ENCODE results near the gene PHF21A.
"Not testable (repeated sequence)": the region's sequence is repeated elsewhere in the genome, so short reads cannot be mapped to it uniquely, and the experiment has no call there.

Gene PHF21A

GRCh38 chr11:45918962-45919675 is 202.1 kb downstream of the PHF21A start:
- DNase-seq: no peak

- DNase-seq: peak; percentile 80
Measured at GRCh38 chr11:45918331-45918941, 202.8 kb downstream of the PHF21A start.

DNA sequence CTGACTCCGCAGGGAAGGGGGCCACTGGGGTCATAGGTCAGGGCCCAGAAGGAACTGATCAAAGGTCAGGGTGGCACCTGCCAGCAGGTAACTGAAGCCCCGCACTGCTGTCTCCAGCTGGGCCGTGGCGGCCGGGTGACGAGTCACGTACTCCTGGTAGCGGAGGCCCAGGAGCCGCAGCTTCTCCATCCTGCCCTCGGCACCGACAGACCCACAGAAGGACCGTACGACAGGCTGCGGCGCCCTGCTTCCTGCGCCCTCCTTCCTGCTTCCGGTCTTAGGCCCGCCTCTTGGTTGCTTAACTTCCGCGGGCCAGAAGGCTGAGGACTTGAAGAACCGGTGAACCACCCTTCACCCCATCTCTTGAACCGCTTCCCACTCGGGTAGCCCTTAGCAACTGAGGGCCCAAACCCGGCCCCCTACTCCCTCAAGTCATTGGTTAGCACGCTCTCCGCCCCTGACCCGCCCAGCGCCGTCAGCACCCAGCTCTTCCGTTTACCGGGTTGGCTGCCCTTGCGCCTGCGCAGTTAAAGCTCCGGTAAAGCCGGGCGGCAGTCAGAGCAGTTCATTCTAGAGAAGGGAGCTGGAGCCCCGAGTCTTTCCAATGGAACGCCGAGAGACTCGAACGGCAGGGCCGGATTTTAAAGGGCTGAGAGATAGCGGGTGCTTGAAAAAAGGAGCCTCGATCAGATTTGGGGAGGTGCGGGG is 203.5 kb downstream of the PHF21A start, which contains the start of gene PEX16:
TSS of gene PEX16 (minus strand) at position 255 of the 708 bp plus-strand sequence. CDS start at position 189, 66 bp downstream.
- peak; percentile 98 for DNase-seq

DNA sequence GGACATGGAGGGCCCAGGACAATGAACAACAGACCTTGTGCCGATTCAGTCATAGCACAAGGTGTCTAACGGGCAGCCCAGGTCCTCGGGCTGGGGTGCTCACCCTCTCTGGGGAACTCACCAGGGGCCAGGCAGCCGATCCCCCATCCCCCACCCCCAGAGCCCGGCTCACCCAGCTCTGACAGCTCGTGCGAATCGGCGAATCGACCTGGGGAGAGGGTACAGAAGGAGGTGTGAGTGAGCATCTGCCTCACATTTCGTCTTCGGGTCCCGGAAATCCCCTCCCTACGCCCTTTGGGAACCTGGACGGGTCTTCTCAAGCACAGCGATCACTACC is 204.0 kb downstream of the PHF21A start:
- DNase-seq: no peak

- DNase-seq: no peak
Measured at GRCh38 chr11:45915446-45915845, 205.8 kb downstream of the PHF21A start.

GRCh38 chr11:45913942-45914635 is 207.2 kb downstream of the PHF21A start:
- DNase-seq: no peak

- no peak for DNase-seq
Measured at GRCh38 chr11:45913514-45913913, 207.7 kb downstream of the PHF21A start.

DNA sequence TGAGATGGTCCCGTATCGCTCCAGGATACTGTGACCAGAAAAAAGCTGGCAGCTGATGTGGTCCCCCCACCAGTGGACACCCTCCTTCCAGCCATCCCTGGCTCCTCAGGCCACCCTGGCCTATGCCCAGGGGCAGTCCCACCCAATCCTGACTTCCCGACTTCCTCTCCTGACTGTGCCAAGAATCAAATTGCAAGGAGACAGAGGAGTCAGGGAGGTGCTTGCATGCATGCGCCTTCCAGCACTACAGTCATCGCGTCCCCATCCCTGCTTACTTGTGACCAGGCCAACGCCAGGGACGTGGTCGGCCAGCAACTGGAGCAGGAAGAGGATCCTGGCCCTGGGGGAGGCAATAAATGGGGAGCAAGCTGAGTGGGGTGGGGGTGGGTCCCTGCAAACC is 210.6 kb downstream of the PHF21A start:
- no peak for DNase-seq

GRCh38 chr11:45909594-45910475 is 211.4 kb downstream of the PHF21A start:
- no peak for DNase-seq

GRCh38 chr11:45907911-45908370 is 213.3 kb downstream of the PHF21A start:
- DNase-seq: peak; percentile 40

DNA sequence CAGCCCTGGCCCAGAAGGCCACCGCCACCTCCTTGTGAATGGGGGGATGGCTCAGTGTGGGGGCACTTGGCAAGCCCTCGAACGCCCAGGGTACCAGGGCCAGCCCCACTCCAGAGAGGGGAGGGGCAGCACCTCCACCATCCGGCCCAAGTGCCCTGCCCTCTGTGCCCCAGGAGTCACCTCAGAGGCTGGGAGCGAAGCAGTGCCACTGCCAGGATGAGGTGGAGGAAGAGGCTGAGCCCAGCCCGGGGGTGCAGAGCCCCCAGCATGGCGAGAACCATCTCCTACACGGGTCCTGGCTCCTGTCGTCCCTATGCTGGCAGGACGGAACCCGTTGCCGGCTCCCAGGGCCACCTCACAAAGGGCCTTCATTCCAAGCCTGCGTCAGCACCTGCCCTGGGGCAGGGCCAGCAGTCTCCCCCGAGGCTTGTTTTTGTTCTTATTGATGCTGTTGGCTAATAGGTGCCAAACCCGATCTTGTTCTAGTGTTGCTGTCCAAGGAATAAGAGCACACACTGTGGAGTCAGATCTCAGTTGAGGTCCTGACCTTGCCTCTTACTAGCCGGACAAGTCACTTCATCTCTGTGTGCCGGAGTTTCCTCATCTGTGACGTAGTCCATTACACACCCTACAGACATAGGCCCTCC is 214.2 kb downstream of the PHF21A start, which contains the start of gene FREY1:
TSS of gene FREY1 (minus strand) at position 307 of the 647 bp plus-strand sequence. CDS start at position 281, 26 bp downstream.
- DNase-seq: no peak

DNA sequence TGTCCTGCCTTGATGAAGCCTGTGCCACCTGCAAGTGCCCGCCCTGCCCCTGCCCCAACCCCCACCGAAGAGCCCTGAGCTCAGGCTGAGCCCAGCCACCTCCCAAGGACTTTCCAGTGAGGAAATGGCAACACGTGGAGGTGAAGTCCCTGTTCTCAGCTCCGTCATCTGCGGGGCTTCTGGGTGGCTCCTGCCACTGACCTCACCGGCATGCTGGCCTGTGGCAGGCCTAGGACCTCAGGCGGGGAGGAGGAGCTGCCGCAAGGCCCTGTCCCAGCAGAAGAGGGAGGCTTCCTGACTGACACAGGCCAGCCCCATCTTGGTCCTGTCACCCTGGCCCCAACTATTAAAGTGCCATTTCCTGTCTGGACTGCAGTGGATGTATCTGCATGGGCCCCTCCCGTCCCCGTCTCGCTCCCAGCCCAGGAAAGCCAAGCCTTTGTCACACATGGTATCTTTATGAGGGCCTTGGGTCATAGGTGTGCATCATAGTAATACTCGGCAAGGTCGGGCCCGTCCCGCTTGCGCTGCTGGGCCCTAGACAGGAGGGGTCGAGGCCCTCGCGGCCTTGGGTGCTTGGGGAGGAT is 215.1 kb downstream of the PHF21A start:
- no peak for DNase-seq

GRCh38 chr11:45905576-45905975 is 215.7 kb downstream of the PHF21A start:
- not testable (repeated sequence) for DNase-seq

DNA sequence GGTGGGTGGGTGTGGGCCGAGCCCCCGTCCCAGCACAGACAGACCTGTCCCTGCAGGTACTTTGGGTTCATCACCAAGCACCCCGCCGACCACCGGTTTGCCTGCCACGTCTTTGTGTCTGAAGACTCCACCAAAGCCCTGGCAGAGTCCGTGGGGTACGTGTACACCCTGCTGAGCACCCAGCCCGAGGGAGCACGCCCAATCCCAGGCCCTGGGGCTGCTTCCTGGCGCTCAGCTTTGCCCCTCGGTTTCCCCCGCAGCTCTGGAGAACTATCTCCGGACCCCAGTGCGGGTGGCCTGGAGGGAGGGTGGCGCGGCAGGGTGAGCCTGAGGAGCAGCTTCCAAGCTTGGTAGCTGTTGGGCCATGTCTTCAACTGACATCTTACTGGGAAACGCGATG is 216.2 kb downstream of the PHF21A start:
- no peak for DNase-seq

GRCh38 chr11:45904309-45904915 is 216.8 kb downstream of the PHF21A start:
- DNase-seq: no peak

GRCh38 chr11:45902452-45903380 is 218.5 kb downstream of the PHF21A start:
- DNase-seq: no peak

DNA sequence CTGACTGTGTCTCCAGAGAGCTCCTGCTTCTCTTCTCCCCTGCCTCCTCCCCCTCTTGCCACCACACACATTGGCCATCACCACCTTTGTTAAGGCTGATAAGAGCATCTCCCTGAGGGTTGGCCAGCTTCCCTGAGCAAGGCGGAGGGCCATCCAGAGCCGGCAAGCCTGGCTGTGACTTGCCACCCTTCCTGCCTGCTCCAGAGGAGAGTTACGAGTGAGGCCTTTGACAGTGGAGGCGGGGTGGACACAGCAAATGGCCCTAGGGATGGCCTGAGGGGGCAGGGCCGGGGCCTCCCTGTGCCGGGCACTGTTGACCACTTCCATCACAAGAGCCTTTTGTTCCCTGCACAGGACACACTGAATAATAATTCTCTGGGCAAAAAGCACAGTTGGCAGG is 219.6 kb downstream of the PHF21A start:
- DNase-seq: no peak

- peak; percentile 22 for DNase-seq
Measured at GRCh38 chr11:45900916-45901617, 220.2 kb downstream of the PHF21A start.
